Cerebellar nuclear complex (tissue), 1 donor: Measurements from ENCODE around the gene ARHGAP30.

ENCODE experiments used
- DNase-seq, 2 experiments: peaks; one replicate each; lab custom pipeline; 2025; lab: John Stamatoyannopoulos, UW

Gene ARHGAP30

DNA sequence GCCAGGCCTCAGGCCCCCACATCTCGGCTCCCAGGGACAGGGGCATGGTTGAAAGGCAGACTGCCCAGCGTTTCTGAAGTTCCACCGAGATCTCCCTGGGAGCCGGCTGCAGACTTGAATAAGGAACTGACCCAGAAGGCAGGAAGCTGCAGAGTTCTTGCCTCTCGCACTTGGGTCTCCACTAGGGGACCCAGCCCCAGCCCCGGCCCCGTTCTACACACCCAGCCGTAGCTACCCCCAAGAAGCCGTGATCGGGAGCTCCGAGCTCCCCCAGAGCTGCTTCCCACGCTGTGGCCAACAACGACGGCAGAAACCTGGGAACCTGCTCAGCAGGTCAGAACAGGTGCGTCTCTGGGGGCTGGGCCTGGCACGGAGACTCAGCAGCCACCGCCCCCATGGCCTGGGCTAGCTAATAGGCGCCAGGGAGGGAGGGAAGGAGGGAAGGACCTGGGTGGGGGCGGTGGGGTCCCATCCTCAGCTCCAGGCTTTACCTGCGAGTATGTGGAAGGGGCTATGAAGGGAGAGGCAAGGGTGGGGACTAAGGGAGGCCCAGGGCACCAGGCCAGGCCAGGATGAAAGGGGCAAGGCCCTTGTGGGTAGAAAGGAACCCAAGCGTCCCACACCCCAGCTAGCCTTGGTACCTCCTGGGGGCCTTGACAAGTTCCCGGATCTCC lies 19.7 kb upstream of the ARHGAP30 start, which contains the start of gene NECTIN4:
Gene NECTIN4 (minus strand): TSS at position 308 of the 674 bp plus-strand sequence. CDS start 262 bp downstream, at position 46.
- no peak for DNase-seq

DNA sequence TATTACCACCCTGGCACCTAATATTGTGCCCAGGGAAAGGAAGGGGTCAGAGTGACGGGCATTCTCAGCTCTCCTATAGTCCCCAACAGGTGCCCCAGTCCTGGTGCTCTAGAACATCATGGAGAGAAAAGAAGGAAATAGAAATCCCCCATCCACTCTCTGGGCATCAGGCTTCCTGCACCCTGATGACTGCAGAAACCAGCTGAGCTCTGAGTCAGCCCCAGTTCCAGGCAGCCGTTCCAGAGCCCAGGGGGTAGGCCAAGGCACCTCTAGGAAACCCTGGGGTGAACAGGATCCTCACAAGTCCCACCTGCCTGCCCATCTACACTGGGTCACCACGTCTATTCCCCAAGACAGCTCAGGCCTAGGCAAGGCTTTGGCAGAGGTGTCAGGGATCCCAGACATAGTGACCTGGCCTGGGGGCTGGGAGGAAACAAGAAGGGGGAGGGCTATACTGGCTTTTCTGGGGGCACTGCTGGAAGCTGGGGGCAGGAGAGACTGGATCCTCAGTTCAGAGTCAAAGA lies 19.0 kb upstream of the ARHGAP30 start:
- no peak for DNase-seq

DNA sequence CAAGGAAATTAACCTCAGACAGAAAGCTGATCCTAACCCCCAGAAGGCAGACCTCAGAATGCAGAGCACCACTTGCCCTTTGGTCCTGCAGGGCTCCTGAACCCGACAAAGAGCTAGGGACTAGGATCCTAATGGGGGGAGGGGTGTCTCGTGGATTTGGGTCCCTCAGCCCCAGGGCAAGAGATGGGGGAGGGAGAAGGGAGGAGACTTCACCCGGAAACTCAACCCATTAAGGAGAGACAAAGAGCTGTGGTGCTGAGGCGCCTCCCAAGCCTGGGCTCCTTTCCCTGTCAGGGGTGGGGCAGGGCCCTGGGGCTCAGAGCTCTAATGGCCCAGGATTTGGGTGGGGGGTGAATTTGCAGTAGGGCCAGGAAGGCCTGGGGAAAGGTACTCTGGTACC lies 16.8 kb upstream of the ARHGAP30 start:
- no peak for DNase-seq

DNA sequence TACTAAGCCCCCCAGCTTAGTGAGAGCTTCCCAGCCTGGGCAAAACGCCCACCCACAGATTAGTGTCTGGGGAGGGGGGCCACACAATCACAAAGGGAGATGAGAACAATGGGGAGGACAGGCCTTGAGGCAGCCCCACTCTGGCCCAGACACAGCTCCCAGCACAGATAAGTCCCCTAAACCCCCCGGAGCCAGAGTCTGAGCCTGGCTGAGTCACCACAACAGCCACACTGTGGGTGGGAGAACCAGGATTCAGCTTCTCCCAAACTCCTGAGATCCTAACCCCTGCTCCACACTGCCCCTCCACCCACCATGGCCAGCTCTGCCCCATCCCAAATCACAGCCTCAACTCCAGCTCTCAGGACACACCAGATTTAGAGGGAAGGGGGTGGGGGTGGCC lies 15.5 kb upstream of the ARHGAP30 start:
- DNase-seq: no peak

DNA sequence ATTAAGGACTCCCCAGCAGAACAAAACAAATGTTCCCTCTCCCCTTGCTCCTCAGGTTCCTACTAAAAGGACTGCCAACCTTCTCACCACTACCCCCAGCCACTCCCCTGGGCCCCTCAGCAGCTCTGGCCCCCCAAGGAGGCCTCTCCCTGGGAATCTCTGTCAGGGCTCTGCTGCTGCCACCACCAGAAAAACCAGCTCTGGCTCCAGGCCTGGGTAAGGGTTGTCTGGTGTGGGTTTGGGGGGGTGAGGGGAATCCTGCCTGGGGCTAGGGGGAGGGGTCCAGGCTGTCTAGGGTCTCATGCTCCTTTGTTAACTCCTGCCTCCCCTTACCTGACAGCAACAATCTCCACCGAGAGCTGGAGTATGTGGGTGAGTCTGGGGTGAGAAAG lies 14.9 kb upstream of the ARHGAP30 start:
- no peak for DNase-seq

DNA sequence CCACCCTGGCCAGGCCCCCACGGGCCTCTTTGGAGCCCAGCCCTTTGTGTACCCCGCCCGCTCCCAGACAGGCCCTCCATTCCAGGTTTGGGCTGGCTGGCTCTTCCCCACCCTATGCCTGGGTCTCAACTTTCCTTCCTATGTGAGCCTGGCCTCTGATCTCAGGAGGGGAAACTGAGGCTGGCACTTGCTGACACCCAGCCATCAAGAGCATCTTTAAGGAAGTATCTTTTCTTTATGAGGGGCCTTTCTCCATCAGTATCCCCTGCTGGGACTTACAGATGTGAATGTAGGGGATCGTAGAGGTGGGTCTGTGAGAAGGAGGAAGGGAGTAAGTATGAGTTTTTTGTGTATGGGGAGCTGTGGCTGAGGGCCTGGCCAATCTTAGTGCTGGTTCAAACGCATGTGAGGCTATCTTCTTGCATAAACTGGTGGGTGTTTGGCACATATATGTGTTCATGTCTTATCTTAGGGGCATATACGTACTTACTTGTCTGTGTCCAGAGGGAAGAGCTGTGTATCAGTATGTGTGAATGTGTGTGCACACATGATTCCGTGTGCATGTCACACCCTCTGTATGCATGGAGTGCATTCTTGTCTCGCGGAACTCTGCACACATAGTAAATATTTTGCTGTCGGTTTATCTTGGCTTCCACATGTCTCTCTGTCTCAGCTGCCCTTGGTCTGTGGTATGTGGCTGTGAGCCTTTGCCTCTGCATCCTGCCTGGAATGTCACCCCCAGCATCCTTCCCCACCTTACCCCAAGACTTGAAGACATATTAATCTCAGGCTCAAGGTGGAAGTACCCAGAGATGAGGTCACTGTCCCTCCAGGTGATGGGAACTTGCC lies 14.3 kb upstream of the ARHGAP30 start:
- DNase-seq: no peak

DNA sequence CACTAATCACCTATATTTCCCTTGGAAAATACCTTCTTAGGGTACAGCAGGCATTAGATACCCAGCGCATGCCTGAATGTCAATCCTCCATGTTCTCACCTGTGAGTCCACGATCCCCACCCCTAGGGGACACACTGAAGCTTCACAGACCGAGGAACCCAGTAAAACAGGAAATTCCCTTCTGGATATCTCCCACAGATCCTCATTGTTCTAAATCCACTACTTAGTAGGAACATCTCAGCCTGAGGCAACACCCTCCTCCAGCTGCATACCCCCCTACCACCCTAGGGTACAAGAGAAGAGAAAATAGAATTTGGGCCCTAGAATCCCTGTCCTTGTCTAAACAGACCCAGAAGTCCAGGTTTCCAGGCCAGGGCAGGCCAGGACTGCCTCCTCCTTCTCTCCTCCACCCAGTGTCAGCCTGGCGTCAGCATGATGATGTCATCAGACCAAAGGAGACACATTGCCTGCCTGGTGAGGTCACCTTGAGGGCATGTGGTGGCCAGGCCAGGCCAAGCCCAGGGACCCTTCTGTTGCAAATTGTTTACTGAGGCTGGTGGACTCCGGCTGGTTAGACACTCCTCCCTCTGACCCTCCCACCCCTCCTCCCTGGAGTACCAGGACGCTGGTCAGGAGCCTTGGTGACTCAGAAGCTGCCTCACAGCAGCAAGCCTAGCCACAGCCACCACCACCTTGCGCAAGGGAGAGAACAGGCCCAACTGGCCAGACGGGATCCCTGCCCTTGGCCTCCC lies 13.5 kb upstream of the ARHGAP30 start:
- no peak for DNase-seq

DNA sequence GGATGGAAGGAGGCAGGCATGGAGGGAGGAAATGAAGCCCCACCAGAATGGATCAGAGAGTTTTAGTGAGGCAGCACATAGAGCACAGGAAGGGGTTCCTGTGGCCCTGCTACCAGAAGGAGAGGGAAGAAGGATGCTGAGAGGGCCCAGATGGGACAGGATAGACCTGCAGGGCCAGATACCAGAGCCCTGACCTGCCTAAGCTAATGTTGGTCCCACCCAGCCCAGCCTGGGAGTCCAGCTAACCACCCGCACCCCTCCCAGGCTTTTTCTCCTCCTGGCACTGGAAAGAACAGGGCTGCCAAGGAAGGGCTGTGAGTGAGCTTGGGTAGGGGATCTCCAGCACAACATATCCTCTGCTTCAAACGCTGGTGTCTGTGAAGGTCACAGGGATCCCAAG lies 12.8 kb upstream of the ARHGAP30 start:
- no peak for DNase-seq

DNA sequence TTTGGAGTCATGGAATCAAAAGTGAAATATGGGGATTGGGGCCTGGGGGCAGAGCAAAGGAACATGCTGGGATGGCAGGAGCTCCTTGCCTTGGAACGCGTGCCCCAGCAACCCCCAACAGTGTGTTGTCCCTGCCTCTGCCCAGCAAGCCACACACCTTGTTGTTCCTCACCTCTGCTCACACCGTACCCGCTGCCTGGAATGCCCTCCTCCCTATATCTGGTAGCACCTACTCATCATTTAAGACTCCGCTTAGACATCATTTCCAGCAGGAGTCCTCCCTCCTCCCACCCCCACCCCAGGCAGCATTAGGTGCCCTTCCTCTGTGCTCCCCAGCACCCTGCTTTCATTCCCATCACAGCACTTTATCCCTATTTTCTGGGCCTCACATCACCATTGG lies 11.8 kb upstream of the ARHGAP30 start:
- no peak for DNase-seq

DNA sequence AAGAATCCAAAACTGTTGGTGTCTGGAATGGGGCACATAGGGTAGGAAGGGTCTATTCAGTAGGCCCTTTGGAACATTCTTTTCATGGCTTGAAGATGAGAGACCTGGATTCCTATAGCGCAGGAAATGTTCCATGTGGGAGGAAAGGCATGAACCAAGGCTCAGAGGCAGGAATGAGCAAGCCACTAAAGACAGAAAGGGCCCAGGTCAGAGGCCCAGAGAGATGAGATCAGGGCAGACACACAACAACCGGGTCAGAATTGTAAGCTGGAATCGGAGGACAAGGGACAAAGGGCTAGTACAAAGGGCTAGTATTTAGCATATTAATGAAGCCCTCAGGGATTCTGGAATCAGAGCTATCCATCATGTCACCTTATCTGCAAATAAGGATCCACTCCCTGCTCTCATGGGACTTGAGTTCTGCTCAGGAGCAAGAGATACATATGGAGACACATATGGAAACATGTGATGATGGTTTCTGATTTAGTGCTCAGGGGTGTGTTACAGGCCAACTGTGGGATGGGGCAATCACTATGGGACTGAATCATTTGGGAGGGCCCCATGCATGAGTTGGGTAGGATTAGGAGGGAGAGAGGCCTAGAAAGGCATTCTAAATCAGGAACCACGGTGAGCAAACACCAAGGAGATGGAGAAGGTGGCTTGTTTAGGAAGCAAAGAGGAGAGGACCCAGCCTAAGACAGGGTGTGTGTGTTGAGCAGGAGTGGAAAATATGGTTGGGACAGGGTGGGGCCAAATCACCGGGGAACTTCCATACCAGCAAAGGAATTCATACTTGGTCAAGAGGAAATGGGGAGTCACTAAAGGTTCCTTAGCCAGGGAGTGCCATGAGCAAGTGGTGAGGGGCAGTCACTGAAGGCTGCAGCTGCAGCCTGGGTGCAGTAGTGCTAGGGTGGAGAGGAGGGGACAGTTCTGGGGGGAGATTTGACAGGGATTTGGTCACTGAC lies 11.0 kb upstream of the ARHGAP30 start:
- no peak for DNase-seq

DNA sequence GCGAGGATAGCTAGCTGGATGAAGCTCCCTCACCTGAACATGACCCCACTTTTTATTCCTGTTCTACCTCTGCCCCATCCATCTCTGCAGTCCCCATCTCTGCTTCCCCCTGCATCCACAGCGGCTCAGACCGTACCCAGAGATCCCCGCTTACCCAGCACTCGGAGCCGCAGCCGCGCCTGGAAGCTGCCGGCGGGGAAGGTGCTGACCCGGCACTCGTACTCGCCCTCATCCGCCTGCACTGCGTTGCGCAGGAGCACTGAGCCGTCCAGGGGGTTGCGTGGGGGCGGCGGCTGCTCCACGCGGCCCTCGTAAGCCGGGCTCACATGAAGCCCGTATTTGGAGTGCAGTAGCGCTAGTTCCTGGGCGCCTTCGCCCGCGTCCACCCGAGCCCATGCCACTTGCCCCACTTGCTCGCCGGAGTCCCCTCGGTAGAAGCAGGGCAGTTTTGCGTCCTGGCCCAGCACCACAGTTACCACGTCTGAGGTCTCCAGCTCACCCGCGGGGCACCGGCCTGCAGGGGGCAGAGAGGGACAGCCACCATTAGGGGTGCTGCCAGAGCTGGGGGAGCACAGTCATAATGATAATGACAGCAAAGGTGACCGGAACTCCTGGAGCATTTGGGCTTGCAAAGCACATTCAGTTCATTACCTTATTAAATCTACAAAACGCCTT lies 9.9 kb upstream of the ARHGAP30 start:
- no peak for DNase-seq

DNA sequence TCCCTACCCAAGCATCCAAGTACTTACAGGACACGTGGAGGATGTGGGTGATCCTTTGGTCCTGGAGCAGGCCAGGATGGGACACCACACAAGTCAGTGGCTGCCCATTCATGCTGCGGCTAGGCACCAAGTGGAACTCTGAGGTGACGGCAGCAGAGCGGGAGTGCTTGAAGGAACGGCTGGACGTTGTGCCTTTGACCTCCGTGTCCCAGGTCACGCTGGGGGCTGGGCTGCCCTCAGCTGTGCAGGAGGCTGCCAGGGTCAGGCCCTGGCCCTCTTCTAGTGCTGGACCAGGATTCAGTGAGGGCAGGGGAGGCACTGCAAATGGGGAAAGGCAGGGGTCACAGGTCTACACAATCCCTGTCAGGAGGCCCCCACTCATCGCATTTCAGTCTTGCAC lies 7.7 kb upstream of the ARHGAP30 start:
- no peak for DNase-seq

DNA sequence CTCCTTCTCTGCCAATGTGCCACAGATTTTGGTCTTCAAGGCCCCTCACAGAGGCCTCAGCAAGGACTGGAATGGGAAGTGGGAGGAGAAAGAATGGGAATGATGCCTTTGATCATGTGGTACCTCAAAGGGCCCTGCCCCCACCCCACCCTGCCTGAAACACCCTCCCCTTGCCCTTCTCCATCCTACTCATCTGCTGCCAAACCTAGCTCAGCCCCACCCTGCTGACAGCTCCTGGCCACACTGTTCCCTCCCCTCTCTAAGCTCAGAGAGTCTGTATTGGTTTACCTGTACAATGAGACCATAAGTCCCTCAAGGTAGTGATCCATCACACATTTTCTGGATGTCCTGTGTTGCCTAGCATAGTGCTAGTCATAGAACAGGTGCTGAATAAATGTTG lies 6.7 kb upstream of the ARHGAP30 start:
- DNase-seq: no peak

DNA sequence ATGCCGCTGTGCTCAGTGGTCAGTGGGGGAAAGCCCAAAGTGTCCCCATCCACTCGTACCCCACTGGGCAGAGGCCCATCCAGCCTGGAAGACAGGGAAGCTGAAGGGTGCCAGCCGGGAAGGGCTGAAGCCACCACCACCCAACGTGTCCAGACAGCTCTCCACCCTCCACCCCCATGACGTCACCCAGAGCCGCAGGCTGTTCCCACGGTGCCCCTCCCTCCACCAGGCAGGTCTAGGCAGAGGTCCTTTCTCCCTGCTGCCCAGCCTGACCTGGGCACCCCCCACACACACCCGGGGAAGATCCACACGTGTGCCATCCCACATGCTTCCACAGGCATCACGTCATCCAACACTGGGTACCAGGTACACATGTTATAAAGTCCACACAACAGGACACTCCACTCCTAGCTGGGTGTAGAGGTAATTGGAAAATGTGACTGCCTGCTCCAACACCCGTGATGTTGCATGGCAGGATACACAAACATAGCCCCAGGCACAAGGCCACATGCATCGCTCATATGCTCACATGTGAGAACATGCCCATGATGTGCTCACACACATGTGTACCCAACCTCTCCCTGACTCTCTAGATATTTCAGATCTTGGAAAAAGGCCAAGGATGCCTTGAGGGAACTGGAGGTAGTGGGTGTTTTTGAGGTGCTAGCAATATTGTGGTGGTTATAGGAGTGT lies 5.1 kb upstream of the ARHGAP30 start:
- DNase-seq: no peak

DNA sequence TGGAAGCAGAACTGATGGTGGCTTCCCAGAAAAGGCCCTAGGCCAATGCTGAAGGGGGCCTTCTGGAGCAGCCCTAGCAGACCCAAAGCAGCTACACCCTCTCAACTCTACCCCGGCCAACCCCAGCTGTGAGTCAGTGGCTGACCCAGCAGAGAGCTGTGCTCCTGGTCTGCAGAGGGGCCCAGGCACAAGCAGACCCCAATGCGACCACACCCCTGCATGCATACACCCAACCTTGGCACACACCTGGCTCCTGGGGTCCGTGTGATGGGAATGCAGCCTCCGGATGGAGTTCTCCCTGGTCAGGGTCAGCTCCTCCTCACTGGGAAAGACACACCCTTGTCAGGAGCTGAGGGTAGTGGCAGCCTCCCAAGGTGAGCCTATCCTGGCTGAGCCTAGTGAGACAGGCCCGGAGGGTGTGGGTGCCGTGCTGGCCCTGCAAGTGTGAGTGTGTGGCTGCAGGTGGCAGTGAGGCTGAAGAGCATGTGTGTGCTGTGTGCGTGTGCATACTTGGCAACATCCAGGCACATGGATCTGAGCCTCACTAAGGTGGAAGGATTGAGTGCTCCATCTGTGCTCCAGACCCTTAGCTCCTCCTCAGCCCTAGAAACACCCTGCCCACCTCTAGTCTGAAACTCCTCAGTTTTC lies 3.9 kb upstream of the ARHGAP30 start:
- no peak for DNase-seq

DNA sequence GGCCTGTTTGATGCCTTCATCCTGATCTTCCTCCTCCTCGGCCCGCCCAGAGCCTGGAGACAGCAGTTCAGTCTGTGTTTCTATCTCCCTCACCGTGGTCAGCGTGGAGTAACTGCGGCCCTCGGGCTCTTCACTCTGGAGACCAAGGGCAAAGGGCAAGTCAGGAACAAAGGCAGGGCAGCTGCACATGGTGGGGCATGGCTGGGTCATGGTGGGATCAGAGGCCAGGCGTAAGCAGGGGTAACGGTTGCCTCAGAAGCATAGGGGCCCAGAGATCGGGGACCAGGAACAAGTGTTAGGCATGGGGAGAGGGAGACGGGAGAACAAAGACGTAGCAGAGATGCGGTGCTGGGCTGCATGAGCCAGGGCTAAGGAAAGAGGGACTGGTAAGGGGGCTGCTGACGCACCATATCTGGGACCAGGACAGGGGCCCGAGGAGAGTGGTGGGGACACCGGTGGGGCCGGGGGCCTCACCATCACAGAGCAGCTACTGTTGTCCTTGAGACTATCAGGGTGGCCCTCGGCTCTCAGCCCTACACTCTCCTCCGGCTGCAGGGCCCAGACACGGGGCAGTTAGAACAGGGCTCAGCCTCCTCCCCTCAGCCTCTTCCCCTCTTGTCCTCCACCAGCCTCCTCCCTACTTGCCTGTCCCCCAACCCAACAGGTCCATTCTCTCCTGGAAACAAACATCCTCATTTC lies 3.2 kb upstream of the ARHGAP30 start:
- no peak for DNase-seq

DNA sequence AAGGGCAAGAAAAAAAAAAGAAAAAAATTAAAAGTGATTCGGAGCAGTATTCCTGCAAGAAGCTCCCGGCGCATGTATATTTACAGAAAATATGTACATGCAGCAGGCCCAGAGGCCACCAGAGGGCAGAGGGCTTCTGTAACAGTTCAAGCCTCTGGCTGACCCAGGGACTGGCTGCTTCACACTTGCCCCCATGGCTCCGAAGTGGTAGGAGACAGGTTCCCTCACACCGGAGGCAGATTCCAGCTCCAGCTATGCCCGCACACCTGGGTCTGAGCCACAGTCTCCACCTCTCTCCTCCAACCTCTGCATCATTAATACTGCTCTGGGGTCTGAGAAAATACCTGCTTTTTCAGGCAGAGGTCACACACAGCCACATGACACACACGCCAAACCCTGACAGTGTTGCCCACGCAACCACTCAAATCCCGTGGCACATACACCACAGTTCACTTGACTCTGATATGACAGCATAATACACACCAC lies 2.2 kb upstream of the ARHGAP30 start:
- DNase-seq: no peak

DNA sequence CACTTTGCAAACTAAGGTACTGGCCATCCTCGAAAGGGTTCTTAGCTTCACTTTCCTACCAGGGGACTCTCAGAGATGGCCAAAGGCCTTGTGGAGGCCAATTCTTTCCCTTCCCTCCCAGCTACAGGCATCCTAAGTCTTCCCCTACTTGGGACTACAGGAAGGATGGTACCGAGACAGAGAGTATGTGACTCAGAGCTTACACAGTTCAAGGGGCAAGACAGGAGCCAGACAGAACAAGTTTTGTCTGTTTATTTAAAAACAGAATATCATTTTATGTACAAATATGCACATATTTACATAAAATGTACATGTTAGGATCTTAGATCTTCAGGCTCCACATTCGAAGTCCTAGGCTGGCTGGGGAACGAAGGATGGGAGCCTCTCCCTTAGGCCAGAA lies 1.1 kb upstream of the ARHGAP30 start:
- no peak for DNase-seq

DNA sequence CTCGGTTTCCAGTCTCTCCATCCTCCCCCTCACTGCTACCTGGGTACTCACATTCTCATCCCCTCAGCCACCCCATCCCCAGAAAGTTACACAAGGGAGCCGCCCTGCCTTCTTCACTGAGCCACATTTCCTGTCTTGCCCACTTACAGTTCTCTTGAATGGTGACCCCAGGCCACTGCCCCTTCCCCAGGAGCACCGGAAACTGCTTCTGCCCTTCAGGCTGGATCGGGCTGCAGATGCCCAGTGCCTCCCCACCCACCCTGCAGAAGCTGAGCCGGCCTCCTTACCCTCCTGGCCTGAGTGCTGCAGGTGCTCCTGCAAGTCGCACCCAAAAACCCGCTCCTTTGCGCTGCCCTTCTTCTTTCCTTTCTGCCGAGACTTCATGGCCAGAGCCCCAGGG lies 450 bp downstream of the ARHGAP30 start:
- DNase-seq: no peak
